Gastrocnemius medialis (tissue), 4 donors: ENCODE measurements around the gene ZDHHC1.

Experiments
- CTCF ChIP-seq, 5 experiments: fragments of 450-650 bp in 3 of 5; fragments of 200-600 bp in 2 of 5; sonication (generic) in 2 of 5; IDR thresholded peaks in 4 of 5; conservative IDR thresholded peaks in 1 of 5; 1 replicate in 4 of 5; 2 replicates in 1 of 5; pipeline ENCODE4 v1.5.1; 2016 to 2019; ENCODE audit warnings: antibody characterized with exemption in 5 of 5, mild to moderate bottlenecking in 3 of 5, moderate library complexity in 3 of 5
- POLR2A ChIP-seq, 2 donors: fragments of 450-650 bp; IDR thresholded peaks; one replicate each; pipeline ENCODE4 v1.6.1; 2017; ENCODE audit warnings: antibody characterized with exemption in 2 of 2, mild to moderate bottlenecking in 2 of 2, moderate library complexity in 2 of 2

- TF ChIP-seq CTCF (IDR thresholded peaks at IDR 0.05 in 4 of 5, conservative IDR thresholded peaks at IDR 0.05 in 1 of 5) (no peak), POLR2A (IDR thresholded peaks at IDR 0.05) (no peak)
These were observed 6.7 kb upstream of the ZDHHC1 start for GRCh38 chr16:67423015-67423414.
